HCT116 (cell line): ENCODE results near the gene PTCD1.

Source experiments
- CEBPB ChIP-seq: IDR thresholded peaks from 2 replicates; pipeline ENCODE4 v1.6.1; 2012; ENCODE audit warnings: low read depth
- ELF1 ChIP-seq: IDR thresholded peaks from 2 replicates; pipeline ENCODE4 v1.6.1; 2012; ENCODE audit warnings: low read depth, borderline replicate concordance
- EZH2phosphoT487 ChIP-seq: fragments of 200-600 bp; IDR thresholded peaks from 2 replicates; pipeline ENCODE4 v1.6.1; 2018; ENCODE audit warnings: antibody characterized with exemption, borderline replicate concordance
- JUND ChIP-seq: IDR thresholded peaks from 2 replicates; pipeline ENCODE4 v1.6.1; 2012
- POLR2A ChIP-seq: IDR thresholded peaks from 2 replicates; pipeline ENCODE4 v1.7.0; 2011; ENCODE audit warnings: borderline replicate concordance; ENCODE audit not compliant: insufficient read depth, insufficient read length; ENCODE audit errors: extremely low read depth
- POLR2AphosphoS5 ChIP-seq: IDR thresholded peaks from 2 replicates; pipeline ENCODE4 v1.6.1; 2011; ENCODE audit warnings: mild to moderate bottlenecking, low read depth, low read length, moderate library complexity
- REST ChIP-seq: IDR thresholded peaks from 2 replicates; pipeline ENCODE4 v1.6.1; 2012; ENCODE audit warnings: low read depth
- SIN3A ChIP-seq: IDR thresholded peaks from 2 replicates; pipeline ENCODE4 v1.6.1; 2012; ENCODE audit warnings: low read depth
- YY1 ChIP-seq: IDR thresholded peaks from 2 replicates; pipeline ENCODE4 v1.6.1; 2011; ENCODE audit warnings: low read length, low read depth, moderate library complexity, mild to moderate bottlenecking; ENCODE audit not compliant: insufficient replicate concordance; ENCODE audit errors: extremely low read depth
- ZFX ChIP-seq: fragments of 450-650 bp; IDR thresholded peaks from 2 replicates; pipeline ENCODE4 v1.6.1; 2017
- ZNF274 ChIP-seq: fragments of 200-500 bp; sonication (Bioruptor generic); IDR thresholded peaks from 2 replicates; pipeline ENCODE4 v1.6.1; 2014; ENCODE audit warnings: mild to moderate bottlenecking, low read depth, low read length, inconsistent platforms
- TF ChIP-seq, protein P1 (sequence below), 3 experiments: fragments of 200-600 bp in 1 of 3; sonication (generic) in 1 of 3; IDR thresholded peaks in 2 of 3; conservative IDR thresholded peaks in 1 of 3; 2 replicates each; pipeline ENCODE4 v1.5.1; 2012 to 2017; ENCODE audit warnings: low read depth in 2 of 3, low read length in 2 of 3, antibody characterized with exemption in 1 of 3, borderline replicate concordance in 1 of 3, control low read depth in 1 of 3, mild to moderate bottlenecking in 1 of 3, mixed read lengths in 1 of 3, mixed run types in 1 of 3, moderate library complexity in 1 of 3; ENCODE audit not compliant: insufficient read depth in 1 of 3

GRCh38 chr7:99368750-99369389 is 69.7 kb downstream of the PTCD1 start:
- TF ChIP-seq REST (no peak), ZNF274 (no peak), SIN3A (no peak), POLR2A (no peak), EZH2phosphoT487 (no peak), ELF1 (no peak), CEBPB (no peak), JUND (no peak), POLR2AphosphoS5 (no peak), YY1 (no peak), ZFX (no peak)
- TF ChIP-seq, protein P1, sequence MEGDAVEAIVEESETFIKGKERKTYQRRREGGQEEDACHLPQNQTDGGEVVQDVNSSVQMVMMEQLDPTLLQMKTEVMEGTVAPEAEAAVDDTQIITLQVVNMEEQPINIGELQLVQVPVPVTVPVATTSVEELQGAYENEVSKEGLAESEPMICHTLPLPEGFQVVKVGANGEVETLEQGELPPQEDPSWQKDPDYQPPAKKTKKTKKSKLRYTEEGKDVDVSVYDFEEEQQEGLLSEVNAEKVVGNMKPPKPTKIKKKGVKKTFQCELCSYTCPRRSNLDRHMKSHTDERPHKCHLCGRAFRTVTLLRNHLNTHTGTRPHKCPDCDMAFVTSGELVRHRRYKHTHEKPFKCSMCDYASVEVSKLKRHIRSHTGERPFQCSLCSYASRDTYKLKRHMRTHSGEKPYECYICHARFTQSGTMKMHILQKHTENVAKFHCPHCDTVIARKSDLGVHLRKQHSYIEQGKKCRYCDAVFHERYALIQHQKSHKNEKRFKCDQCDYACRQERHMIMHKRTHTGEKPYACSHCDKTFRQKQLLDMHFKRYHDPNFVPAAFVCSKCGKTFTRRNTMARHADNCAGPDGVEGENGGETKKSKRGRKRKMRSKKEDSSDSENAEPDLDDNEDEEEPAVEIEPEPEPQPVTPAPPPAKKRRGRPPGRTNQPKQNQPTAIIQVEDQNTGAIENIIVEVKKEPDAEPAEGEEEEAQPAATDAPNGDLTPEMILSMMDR (IDR thresholded peaks at IDR 0.05 in 2 of 3, conservative IDR thresholded peaks at IDR 0.05 in 1 of 3; ENCODE audit: borderline replicate concordance in 1 of 3, insufficient read depth in 1 of 3, low read depth in 2 of 3, low read length in 2 of 3) = no peak
